Adrenal gland (tissue), 5 donors: ENCODE data around the gene GFRA1.

Experiments used
- CTCF ChIP-seq, 6 experiments: fragments of 450-650 bp in 4 of 6; fragments of 200-600 bp in 2 of 6; sonication (generic) in 1 of 6; IDR thresholded peaks; 1 replicate in 5 of 6; 2 replicates in 1 of 6; pipeline versions ENCODE4 v1.5.1 to v1.8.0; 2016 to 2021; ENCODE audit warnings: antibody characterized with exemption in 6 of 6, mild to moderate bottlenecking in 2 of 6, moderate library complexity in 1 of 6
- POLR2A ChIP-seq, 2 donors: fragments of 450-650 bp; IDR thresholded peaks; one replicate each; pipeline ENCODE4 v1.6.1; 2017; ENCODE audit warnings: antibody characterized with exemption in 2 of 2, mild to moderate bottlenecking in 2 of 2, moderate library complexity in 1 of 2
- donor health status: DM: no; HTN: no; CAD: no.

GRCh38 chr10:116221053-116221452, 52.0 kb downstream of the GFRA1 start:
- TF ChIP-seq CTCF (IDR thresholded peaks at IDR 0.05) (no peak), POLR2A (IDR thresholded peaks at IDR 0.05) (no peak)
